Stimulated activated CD8-positive, alpha-beta memory T cell treated with anti-CD3 and anti-CD28 coated beads, Interleukin-15, amount 100 ng/mL, for 48 hours (primary cell): ENCODE data around the gene KRT33B.

ENCODE experiments used
- DNase-seq, 2 donors: peaks; one replicate each; pipeline ENCODE4 v3.0.0-alpha.2; 2020; ENCODE audit warnings: low read depth in 2 of 2

Gene KRT33B

DNA sequence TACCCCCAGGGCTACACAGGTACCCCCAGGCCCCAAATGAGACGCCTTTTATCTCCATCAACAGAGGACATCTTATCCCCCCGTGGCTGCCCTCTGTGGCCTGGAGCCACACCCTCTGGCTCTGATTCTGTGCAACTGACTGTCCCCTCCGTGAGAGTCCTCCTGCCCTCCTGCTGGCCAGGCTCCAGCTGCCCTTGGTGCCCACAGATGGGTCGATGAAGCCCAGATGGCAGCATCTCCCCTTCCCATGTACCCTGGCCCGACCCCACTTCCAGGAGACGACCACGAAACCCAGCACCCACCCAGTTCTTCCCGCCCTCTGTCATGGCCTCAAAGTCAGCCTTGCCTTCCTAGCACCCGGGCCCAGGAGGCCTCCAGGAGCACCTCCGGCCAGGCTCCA is 44.5 kb downstream of the KRT33B start:
- DNase-seq, result no peak

DNA sequence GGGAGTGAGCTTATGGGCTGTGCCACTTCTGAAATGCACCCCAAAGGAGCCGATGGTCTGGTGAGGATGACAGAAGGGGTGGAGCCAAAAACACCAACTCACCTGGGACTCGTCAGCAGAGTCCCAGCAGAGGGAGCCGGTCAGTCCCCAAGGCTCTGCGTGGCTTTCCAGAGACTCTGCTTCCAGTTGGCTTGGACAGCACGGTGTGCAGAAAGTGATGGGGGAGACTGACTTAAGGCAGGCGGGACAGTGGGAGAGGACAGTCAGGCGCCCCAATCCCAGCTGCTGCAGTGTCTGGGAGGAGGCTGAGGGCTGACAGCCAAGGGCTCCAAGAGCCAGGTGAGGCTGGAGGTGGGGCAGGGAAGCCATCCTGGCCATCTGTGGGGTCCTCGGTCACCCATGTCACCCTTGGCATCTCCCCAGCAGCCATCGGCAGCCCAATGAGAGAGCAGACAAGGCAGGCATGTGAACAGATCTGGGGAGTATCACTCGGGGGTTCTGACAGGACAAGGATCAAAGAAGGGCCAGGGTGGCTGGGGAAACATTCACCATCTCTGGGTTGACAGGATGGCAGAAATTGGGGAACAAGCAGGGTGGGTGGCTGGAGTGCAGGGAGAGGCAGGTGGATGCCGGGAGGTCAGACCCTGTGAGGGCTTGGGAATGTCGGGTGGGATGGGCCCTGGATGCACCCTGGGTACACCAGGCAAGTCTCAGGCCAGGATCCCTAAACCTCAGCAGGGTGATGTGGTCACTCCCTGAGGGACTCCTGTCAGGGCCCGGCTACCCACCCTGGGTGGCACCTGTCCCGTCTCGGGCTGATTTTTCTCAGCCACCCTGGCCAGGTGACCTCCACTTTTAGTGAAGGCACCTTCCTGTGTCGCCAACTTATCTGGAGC is 45.2 kb downstream of the KRT33B start:
- DNase-seq, result no peak

DNA sequence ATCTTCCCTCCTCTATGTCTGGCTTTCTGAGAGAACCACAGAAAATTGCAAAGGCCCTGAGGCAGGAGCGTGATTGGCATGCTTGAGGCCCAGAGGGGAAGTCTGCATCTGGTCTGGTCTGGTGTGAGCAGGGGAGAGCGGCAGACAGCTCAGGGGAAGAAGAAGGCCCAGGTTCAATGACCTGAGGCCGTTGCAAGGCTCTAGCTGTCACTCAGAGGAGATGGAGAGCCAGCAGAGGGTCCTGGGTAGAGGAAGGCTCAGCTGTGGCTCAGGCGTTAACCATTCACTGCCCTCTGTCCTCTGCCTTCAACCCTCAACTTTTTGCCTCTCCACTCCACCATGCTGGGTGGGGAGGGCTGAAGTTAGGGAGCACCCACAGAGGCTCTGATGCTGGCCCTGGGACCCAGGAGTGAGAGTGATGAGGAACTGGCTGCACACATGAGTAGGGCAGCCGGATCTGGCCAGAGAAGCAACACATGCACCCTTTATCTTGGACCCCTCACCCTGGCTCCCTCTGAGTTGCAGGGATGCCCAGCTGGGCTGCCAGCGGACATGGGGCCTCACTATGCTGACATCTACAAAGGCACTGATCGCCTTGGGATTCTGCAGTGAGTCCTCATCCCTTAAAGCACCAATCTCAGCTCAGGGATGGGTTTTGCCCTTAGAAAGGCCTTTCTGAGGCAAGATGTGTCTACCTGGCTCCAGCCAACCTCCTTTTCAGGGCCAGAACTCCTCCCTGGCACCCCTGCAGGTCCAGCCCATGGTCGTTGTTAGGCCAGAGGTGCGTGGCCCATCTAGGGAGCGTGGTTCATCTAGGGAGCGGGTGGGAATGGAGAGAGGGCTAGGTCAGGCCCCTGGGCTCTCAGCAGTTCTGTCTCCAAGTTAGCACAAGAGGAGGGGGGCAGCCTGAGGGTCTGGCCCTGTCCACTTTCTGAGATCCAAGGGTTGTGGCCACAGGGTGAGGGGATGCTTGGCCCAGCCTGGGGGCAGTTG is 46.4 kb downstream of the KRT33B start:
- no peak for DNase-seq

DNA sequence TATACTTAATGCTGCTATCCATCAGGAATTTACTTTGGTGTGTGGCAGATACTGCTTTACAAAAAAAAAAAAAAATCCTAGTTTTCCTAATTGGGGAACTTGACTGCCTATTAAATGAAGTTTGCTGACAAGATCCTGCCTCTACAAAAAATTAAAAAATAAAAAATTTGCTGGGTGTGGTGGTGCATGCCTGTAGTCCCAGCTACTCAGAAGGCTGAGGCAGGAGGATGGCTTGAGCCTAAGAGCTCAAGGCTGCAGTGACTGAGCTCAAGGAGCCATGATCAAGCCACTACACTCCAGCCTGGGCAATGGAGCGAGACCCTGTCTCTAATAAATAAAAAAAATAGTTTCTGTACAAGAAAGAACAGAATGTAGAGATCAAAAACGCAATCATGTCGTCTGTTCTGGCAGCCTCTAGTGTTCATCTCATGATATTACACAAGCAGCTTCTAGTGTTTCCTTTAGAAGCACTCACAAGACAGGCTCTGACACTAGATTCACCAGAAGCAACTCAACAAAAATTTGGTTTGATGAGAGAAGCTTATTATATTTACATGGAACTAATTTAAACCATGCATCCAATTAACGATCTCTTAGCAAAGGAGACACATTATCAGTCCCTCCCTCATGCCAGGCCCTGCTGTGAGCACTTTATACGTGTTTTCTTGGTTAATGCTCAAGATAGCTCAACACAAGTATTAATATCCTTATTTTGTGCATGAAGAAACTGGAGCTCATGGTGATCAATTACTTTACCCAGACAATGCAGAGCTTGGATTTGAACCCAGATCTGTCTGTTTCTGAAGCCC is 47.3 kb downstream of the KRT33B start:
- no peak for DNase-seq

DNA sequence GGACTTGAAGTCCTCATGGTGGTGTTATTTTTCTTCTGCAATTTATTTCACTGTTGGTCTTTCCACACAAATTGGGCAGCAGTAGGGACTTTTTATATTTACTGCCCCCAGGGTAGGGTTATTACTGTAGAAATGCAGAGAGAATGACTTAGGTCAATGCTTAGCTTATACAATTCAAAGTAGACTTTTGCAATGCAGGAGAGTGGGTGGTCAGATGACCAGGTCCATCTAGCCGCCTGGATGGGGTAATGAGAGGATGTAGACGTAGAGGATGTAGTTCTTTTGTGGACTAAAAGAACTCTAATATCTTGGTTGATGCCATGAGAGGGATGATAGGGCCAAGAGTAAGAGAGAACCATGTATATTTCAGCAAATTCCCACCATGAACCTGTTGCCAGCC is 51.4 kb downstream of the KRT33B start:
- no peak for DNase-seq

DNA sequence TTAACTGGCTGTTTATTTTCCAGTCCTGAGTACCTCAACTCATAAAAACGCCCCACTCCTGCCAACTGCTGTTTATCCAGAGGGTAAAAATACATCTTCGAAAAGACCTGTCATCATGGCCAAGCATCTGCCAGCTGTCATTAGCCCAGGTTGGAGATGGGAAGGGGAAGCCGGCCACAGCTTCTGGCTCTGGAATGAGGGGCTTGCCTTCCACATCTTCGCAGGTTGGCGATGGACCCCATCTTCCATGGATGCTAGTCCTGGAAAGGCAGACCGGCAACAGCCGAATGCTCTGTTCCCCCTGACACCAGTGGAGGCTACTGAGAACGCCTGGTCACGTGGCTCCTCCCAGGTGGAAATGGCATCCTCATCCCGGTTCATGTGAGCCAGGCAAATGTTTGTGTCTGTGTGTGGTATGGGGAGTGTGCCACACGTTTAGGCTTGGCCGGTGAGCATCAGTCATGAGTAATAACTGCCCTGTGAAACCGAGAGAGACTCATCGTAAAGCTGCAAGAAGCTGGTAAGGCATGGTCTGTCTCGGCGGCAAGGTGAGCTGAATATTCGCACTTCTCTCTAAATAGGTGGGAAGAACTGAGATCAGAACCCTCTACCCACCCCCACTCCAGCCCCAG is 53.7 kb downstream of the KRT33B start:
- no peak for DNase-seq

DNA sequence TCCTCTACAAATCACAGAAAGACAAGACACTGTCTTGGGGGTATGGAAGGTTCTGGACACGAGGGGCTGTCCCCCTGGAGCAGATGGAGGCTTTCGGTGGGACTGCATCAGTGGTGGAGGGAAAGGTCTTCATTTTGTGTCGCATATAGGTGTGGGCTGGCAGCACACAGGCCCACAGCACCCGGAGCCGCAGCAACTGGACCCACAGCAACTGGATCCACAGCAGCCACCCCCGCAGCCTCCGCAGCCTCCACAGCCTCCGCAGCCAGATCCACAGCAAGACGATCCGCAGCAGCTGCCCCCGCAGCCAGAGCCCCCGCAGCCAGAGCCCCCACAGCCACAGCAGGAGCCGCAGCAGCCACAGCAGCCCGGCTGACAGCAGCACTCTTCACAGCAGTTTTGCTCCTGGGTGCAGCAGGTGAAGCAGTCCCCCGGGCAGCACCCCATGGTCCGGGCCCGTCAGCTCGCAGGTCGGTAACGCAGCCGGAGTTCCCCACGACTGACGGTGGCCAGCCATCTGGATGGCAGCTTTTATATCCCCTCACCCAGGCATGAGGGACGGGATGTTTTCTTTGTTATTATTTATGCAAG is 54.3 kb downstream of the KRT33B start, which contains the start of gene KRTAP17-1:
KRTAP17-1 (minus strand) TSS at position 507 of the 591 bp plus-strand sequence; CDS start at position 447, 60 bp downstream.
- no peak for DNase-seq
